Measurements from ENCODE around the gene ITPR3.
A peak's percentile ranks its signal among the peaks of the same experiment; 100 is the strongest.

ITPR3 gene

DNA sequence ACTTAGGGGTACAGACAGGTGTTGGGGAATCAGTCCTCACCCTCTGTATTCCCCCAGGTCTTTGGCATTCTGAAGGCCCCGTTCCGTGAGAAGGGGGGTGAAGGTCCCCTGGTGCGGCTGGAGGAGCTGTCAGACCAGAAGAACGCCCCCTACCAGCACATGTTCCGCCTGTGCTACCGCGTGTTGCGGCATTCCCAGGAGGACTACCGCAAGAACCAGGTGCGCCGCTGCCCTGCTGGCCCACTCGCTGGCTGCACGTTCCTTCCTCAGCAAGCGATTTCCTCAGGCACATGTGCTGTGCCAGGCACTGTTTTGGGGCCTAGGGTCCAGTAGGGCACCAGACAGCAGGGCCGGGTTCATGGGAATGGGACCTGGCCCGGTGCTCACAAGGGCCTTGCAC lies 46.0 kb downstream of the ITPR3 start:
- Histone ChIP-seq H3K27ac (no peak overlapping the region), H3K9me3 (replicated peaks in 1 of 11) (no peaks in the 10 kb centered on the region), H3K27me3 (no peaks in the 10 kb centered on the region), H3K4me1 (peaks cover 0 to 18% (median 0%) of the 10 kb centered on the region in 10 experiments; a peak in 5 of 20 replicates), H3K36me3 (peaks cover 0 to 78% (median 65%) of the 10 kb centered on the region in 11 experiments; a peak in 18 of 22 replicates), H3K9ac (no peak overlapping the region), H4K20me1 (peaks cover 0 to 4% (median 0%) of the 10 kb centered on the region in 11 experiments; a peak in 3 of 22 replicates), H3K4me3 (no peak overlapping the region), H3K4me2 (no peak overlapping the region)
- no peak for TF ChIP-seq Cebpa-rat (IDR thresholded peaks at IDR 0.05)

DNA sequence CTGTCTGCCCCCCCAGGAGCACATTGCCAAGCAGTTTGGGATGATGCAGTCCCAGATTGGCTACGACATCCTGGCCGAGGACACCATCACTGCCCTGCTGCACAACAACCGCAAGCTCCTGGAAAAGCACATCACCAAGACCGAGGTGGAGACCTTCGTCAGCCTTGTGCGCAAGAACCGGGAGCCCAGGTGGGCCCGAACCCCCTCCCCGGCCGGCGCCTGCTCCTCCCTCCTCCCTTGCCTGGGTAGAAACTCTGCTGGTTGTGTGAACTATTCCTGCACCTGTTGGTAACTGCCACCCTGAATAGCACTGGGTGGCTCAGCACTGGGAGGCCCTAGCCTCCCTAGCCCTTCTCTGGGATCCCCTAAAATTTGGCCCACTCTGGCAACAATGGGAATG lies 46.7 kb downstream of the ITPR3 start:
- Histone ChIP-seq H3K27me3 (no peaks in the 10 kb centered on the region), H4K20me1 (peaks cover 0 to 5% (median 0%) of the 10 kb centered on the region in 11 experiments; a peak in 4 of 22 replicates), H3K9me3 (replicated peaks in 1 of 11) (no peaks in the 10 kb centered on the region), H3K4me3 (no peak overlapping the region), H3K36me3 (peaks cover 0 to 83% (median 63%) of the 10 kb centered on the region in 11 experiments; a peak in 18 of 22 replicates), H3K4me2 (no peak overlapping the region), H3K4me1 (peaks cover 0 to 22% (median 5%) of the 10 kb centered on the region in 10 experiments; a peak in 17 of 20 replicates), H3K9ac (no peak overlapping the region), H3K27ac (no peak overlapping the region)
- TF ChIP-seq Cebpa-rat (IDR thresholded peaks at IDR 0.05), result no peak

DNA sequence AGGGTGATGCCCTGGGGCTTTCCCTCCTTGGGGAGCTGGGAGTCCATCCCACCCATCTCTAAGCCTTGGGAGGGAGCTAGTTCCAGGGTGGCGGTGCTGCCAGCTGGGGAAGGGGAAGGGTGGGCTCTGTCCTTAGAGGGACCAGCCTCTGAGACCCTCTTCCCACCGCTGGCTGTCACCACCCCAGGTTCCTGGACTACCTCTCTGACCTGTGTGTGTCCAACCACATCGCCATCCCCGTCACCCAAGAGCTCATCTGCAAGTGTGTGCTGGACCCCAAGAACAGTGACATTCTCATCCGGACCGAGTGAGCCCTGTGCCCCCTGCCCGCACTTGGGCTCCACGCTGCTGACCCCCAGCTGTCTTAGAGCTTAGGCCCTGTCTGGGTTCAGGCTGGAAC lies 47.2 kb downstream of the ITPR3 start:
- H3K36me3 ChIP-seq, result peaks cover 0 to 84% (median 60%) of the 10 kb centered on the region in 11 experiments; a peak in 18 of 22 replicates
- no peak overlapping the region for H3K4me3 ChIP-seq
- no peak overlapping the region; a peak in 2 of 22 replicates for H3K9ac ChIP-seq
- no peak overlapping the region for H3K4me2 ChIP-seq
- no peak for TF ChIP-seq Cebpa-rat (IDR thresholded peaks at IDR 0.05)
- H4K20me1 ChIP-seq, result peaks cover 0 to 5% (median 0%) of the 10 kb centered on the region in 11 experiments; a peak in 4 of 22 replicates
- no peaks in the 10 kb centered on the region for H3K27me3 ChIP-seq
- no peaks in the 10 kb centered on the region for H3K9me3 ChIP-seq (replicated peaks in 1 of 11)
- H3K4me1 ChIP-seq, result peaks cover 5 to 27% (median 11%) of the 10 kb centered on the region in 10 experiments
- H3K27ac ChIP-seq, result no peak overlapping the region

DNA sequence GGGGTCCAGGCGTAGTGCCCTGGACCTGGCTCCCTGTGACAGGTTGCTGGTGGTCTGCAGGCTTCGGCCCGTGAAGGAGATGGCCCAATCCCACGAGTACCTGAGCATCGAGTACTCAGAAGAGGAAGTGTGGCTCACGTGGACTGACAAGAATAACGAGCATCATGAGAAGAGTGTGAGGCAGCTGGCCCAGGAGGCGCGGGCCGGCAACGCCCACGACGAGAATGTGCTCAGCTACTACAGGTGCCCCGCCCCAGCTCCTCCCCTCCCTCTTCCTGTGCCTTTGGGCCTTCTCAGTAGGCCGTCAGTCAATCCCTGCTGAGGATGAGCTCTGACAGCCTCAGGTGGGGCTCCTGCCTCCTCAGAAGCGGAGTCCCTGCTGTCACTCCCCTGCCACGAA lies 47.8 kb downstream of the ITPR3 start:
- Histone ChIP-seq H3K4me2 (no peak overlapping the region), H3K27me3 (no peaks in the 10 kb centered on the region), H3K9ac (no peak overlapping the region; a peak in 2 of 22 replicates), H4K20me1 (peaks cover 0 to 5% (median 0%) of the 10 kb centered on the region in 11 experiments; a peak in 4 of 22 replicates), H3K9me3 (replicated peaks in 1 of 11) (no peaks in the 10 kb centered on the region), H3K27ac (no peak overlapping the region), H3K36me3 (peaks cover 0 to 85% (median 60%) of the 10 kb centered on the region in 11 experiments; a peak in 18 of 22 replicates), H3K4me1 (peaks cover 11 to 33% (median 17%) of the 10 kb centered on the region in 10 experiments), H3K4me3 (no peak overlapping the region)
- TF ChIP-seq Cebpa-rat (IDR thresholded peaks at IDR 0.05), result no peak

DNA sequence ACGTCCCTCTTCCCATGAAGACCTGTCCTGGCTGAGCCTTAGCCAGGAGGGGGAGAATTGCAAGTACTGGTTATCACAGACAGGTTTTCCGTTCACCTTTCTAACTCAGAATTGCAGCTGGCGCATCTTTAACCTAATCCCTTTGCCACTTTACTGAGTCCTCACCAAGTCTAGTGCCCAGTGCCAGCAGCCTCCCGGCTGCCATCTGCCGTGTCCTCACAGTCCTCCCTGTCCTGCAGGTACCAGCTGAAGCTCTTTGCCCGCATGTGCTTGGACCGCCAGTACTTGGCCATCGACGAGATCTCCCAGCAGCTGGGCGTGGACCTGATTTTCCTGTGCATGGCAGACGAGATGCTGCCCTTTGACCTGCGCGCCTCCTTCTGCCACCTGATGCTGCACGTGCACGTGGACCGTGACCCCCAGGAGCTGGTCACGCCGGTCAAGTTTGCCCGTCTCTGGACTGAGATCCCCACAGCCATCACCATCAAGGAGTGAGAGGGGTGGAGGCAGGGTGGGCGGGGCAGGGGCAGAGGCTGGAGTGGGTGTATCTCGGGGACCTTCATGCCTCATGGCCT lies 49.1 kb downstream of the ITPR3 start:
- H3K36me3 ChIP-seq, result peaks cover 0 to 88% (median 57%) of the 10 kb centered on the region in 11 experiments; a peak in 18 of 22 replicates
- TF ChIP-seq Cebpa-rat (IDR thresholded peaks at IDR 0.05), result no peak
- H3K4me2 ChIP-seq, result no peak overlapping the region
- H3K9ac ChIP-seq, result no peak overlapping the region
- H3K4me1 ChIP-seq, result peaks cover 22 to 46% (median 29%) of the 10 kb centered on the region in 10 experiments
- H4K20me1 ChIP-seq, result peaks cover 0 to 5% (median 0%) of the 10 kb centered on the region in 11 experiments; a peak in 4 of 22 replicates
- H3K4me3 ChIP-seq, result no peak overlapping the region
- H3K9me3 ChIP-seq (replicated peaks in 1 of 11), result no peaks in the 10 kb centered on the region
- no peaks in the 10 kb centered on the region for H3K27me3 ChIP-seq
- no peak overlapping the region for H3K27ac ChIP-seq

DNA sequence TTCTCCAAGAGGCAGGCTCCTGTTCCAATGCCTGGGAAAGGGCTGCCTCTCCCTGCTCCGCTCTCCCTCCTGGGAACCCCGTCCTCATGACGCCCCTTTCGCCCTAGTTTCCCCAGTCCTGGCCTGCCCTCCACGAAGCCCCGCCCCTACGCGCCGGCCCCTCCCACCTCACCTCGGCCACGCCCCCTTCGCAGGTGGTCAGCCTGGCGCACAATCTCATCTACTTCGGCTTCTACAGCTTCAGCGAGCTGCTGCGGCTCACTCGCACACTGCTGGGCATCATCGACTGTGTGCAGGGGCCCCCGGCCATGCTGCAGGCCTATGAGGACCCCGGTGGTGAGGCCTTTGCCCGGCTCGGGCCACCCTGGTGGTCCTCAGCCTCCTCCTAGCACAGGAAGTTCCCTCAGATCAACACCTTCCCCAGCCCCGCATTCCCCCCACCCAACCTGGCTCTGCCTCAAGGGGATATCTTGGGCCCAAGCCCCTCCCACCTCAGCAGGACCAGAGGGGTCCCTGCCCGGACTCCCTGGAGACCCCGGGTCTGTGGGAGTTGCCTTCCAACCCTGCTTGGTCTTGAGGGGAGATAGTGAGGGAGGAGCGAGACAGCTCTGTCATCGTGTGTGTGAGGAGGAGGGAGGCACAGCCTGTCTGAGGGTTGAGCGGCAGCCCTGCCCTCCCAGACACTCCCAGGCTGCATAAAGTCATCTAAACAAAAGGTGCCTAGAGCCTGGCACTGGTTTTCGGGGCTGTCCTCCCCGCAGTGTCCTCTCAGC lies 50.0 kb downstream of the ITPR3 start:
- no peak for TF ChIP-seq Cebpa-rat (IDR thresholded peaks at IDR 0.05)
- H3K27ac ChIP-seq, result no peak overlapping the region
- peaks cover 31 to 56% (median 39%) of the 10 kb centered on the region in 10 experiments for H3K4me1 ChIP-seq
- peaks cover 0 to 86% (median 60%) of the 10 kb centered on the region in 11 experiments; a peak in 18 of 22 replicates for H3K36me3 ChIP-seq
- H3K9ac ChIP-seq, result no peak overlapping the region
- no peaks in the 10 kb centered on the region for H3K27me3 ChIP-seq
- no peak overlapping the region for H3K4me2 ChIP-seq
- peaks cover 0 to 5% (median 0%) of the 10 kb centered on the region in 11 experiments; a peak in 4 of 22 replicates for H4K20me1 ChIP-seq
- no peaks in the 10 kb centered on the region for H3K9me3 ChIP-seq (replicated peaks in 1 of 11)
- H3K4me3 ChIP-seq, result no peak overlapping the region

DNA sequence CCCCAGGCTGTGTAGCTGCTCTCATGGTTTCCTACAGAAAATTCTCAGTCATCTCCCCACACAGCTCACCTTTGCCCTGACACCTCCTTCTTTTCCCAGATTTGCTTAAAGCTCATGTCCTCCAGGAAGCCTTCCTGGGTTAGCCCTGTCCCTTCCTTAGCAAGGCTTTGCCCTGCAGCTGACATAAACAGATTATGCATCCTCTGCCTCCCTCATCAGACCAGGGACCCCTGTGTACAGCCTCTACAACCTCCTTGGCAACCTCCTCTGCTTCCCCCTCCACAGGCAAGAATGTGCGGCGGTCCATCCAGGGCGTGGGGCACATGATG lies 50.6 kb downstream of the ITPR3 start:
- Histone ChIP-seq H3K36me3 (peaks cover 0 to 86% (median 60%) of the 10 kb centered on the region in 11 experiments; a peak in 18 of 22 replicates), H3K4me2 (no peak overlapping the region), H3K27me3 (no peaks in the 10 kb centered on the region), H3K4me3 (no peak overlapping the region), H3K27ac (no peak overlapping the region), H3K9ac (no peak overlapping the region), H3K9me3 (replicated peaks in 1 of 11) (no peaks in the 10 kb centered on the region), H3K4me1 (peaks cover 37 to 61% (median 45%) of the 10 kb centered on the region in 10 experiments), H4K20me1 (peaks cover 0 to 5% (median 0%) of the 10 kb centered on the region in 11 experiments; a peak in 4 of 22 replicates)
- no peak for TF ChIP-seq Cebpa-rat (IDR thresholded peaks at IDR 0.05)

DNA sequence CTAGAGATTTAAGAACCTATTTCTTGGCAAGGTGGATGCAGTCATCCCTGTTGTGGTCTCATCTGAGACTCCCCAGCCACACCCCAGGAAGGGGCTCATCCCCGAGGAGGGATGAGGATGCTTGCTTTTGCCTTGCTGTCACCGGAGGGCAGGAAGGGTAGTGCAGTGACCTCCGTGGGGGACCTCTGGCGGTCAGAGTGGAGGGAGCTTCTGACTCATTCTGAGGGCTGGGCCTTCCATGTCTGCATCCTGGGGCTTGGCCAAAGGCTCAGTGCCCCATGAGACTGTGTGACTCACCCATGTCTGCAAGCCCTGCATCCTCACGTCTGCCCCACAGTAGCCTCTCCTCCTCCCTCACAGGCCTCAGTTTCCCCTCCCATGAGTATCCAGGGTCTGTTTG lies 51.7 kb downstream of the ITPR3 start:
- H3K4me3 ChIP-seq, result no peak overlapping the region
- no peaks in the 10 kb centered on the region for H3K9me3 ChIP-seq (replicated peaks in 1 of 11)
- H3K4me2 ChIP-seq, result peak overlapping the region; percentile 5 to 91 (median 71); a peak in 18 of 22 replicates
- peaks cover 47 to 72% (median 56%) of the 10 kb centered on the region in 10 experiments for H3K4me1 ChIP-seq
- H3K9ac ChIP-seq, result peak overlapping the region in 3 of 11 experiments; percentile 8 to 35 (median 27); a peak in 3 of 22 replicates
- peak overlapping the region in 8 of 11 experiments; percentile 41 to 66 (median 61); a peak in 10 of 22 replicates for H3K27ac ChIP-seq
- peaks cover 0 to 5% (median 0%) of the 10 kb centered on the region in 11 experiments; a peak in 4 of 22 replicates for H4K20me1 ChIP-seq
- peaks cover 0 to 86% (median 60%) of the 10 kb centered on the region in 11 experiments; a peak in 18 of 22 replicates for H3K36me3 ChIP-seq
- H3K27me3 ChIP-seq, result no peaks in the 10 kb centered on the region
- no peak for TF ChIP-seq Cebpa-rat (IDR thresholded peaks at IDR 0.05)

DNA sequence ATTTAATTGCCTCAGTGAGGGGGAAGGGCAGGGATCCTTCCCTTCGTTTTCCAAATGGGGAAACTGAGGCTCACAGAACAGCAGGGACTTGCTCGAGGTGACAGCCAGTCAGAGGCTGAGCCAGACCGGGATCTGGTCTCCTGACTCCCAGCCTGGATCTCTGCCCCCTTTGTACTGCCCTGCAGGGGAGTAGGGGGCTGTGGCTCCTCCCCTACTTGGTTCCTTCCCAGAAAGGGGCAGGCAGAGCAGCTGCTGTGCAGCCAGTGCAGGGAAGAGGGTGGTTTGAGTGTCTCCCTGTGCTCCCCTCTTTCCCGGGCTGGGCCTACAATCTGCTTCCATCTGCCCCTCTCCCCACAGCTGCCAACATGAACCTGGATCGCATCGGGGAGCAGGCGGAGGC lies 52.7 kb downstream of the ITPR3 start:
- Histone ChIP-seq H3K9me3 (replicated peaks in 1 of 11) (no peaks in the 10 kb centered on the region), H3K27me3 (0 out of 22 replicates have a peak, but pooled peaks cover 0 to 2% (median 0%) of the 10 kb centered on the region in 11 experiments), H3K4me2 (peak overlapping the region in 10 of 11 experiments; percentile 20 to 91 (median 78); a peak in 16 of 22 replicates), H3K36me3 (peaks cover 0 to 80% (median 52%) of the 10 kb centered on the region in 11 experiments; a peak in 16 of 22 replicates), H3K27ac (peak overlapping the region in 9 of 11 experiments; percentile 22 to 66 (median 60); a peak in 14 of 22 replicates), H3K9ac (peak overlapping the region in 5 of 11 experiments; percentile 5 to 51 (median 30); a peak in 7 of 22 replicates), H3K4me1 (peaks cover 49 to 78% (median 66%) of the 10 kb centered on the region in 10 experiments), H3K4me3 (no peak overlapping the region), H4K20me1 (peaks cover 0 to 5% (median 0%) of the 10 kb centered on the region in 11 experiments; a peak in 4 of 22 replicates)
- no peak for TF ChIP-seq Cebpa-rat (IDR thresholded peaks at IDR 0.05)

Data from BLaER1 treated with 17β-estradiol and CSF1 and Interleukin-3, amounts not matched to agents 10 nM and 100 nM (cell line).